GM21528 (cell line): ENCODE measurements around the gene RASGRP3.

ENCODE experiments used
- ATAC-seq: cut with Tn5 transposase; IDR thresholded peaks from one replicate; pipeline ENCODE4 v1.9.1; 2021; ENCODE audit warnings: mild to moderate bottlenecking, moderate library complexity; ENCODE audit not compliant: unreplicated experiment, low FRiP score

RASGRP3 gene

GRCh38 chr2:33607251-33607721 lies 130.8 kb downstream of the RASGRP3 start:
- no peak for ATAC-seq

GRCh38 chr2:33607905-33608304 lies 131.5 kb downstream of the RASGRP3 start:
- no peak for ATAC-seq

- ATAC-seq: no peak
Measured at GRCh38 chr2:33614190-33614589, 137.7 kb downstream of the RASGRP3 start.
